ENCODE results near the gene PTPRG.
"Not testable (repeated sequence)": the region's sequence is repeated elsewhere in the genome, so short reads cannot be mapped to it uniquely, and the experiment has no call there.

The PTPRG gene

DNA sequence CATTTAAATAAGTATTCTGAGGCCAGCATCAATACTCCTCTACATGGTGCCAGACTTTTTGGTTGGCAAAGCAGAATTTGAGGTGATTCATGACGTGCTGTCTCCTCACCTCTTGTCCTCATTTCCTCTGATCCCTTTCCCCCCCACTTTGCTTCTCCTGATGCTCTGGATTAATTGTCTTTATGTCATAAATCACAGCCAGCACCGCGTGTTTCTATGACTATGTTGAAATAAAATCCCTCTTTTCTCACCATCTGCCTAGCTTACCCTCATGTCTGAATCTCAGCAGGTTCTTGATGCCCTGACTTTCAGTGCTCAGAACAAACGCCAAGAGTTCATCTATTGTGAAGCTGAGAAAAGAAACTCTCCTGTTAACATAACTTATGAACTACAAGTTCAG is 19.7 kb upstream of the PTPRG start:
- no peak for DNase-seq (ENCODE audit: low spot score)
- H3K4me3 ChIP-seq, result no peak overlapping the region
- TF ChIP-seq, protein P1, sequence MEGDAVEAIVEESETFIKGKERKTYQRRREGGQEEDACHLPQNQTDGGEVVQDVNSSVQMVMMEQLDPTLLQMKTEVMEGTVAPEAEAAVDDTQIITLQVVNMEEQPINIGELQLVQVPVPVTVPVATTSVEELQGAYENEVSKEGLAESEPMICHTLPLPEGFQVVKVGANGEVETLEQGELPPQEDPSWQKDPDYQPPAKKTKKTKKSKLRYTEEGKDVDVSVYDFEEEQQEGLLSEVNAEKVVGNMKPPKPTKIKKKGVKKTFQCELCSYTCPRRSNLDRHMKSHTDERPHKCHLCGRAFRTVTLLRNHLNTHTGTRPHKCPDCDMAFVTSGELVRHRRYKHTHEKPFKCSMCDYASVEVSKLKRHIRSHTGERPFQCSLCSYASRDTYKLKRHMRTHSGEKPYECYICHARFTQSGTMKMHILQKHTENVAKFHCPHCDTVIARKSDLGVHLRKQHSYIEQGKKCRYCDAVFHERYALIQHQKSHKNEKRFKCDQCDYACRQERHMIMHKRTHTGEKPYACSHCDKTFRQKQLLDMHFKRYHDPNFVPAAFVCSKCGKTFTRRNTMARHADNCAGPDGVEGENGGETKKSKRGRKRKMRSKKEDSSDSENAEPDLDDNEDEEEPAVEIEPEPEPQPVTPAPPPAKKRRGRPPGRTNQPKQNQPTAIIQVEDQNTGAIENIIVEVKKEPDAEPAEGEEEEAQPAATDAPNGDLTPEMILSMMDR (IDR thresholded peaks at IDR 0.05), result no peak
- no peak overlapping the region for H3K27ac ChIP-seq

DNA sequence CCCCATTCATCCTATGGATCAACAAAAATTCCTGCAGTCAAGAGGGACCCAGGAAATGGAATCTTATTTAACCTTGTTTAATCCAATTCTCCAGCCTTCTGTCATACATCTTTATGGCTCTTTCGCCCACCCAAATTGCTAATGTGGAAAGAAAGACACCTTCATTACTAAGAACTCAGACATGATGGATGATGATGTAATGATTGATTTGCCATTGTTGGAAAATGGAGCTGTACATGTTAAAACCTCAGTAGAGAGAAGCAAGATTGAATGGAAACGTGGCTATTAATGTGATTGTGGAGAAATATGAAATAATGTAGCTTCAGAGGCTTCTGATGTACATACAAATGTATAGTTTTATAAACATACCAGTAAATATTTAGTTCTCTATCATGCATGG is 15.7 kb upstream of the PTPRG start:
- no peak overlapping the region for H3K4me3 ChIP-seq
- no peak overlapping the region for H3K27ac ChIP-seq
- DNase-seq (ENCODE audit: low spot score), result no peak
- TF ChIP-seq, protein P1 (IDR thresholded peaks at IDR 0.05), result no peak

DNA sequence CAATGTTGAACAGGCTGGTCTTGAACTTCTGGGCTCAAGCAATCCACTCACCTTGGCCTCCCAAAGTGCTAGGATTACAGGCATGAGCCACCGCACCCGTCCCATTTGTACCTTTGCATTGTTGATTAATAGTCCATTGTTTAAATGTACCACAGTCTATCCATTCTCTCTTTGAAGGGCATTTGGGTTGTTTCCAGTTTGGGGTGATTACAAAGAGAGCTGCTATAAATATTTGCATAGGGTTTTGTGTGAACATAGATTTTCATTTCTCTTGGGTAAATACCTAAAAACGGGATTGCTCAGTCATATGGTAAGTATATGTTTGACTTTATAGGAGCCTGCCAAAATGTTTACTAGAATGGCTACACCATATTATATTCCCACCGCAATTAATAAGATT is 13.7 kb upstream of the PTPRG start:
- H3K4me3 ChIP-seq, result no peak overlapping the region
- TF ChIP-seq, protein P1 (IDR thresholded peaks at IDR 0.05), result no peak
- H3K27ac ChIP-seq, result no peak overlapping the region
- DNase-seq (ENCODE audit: low spot score), result no peak

DNA sequence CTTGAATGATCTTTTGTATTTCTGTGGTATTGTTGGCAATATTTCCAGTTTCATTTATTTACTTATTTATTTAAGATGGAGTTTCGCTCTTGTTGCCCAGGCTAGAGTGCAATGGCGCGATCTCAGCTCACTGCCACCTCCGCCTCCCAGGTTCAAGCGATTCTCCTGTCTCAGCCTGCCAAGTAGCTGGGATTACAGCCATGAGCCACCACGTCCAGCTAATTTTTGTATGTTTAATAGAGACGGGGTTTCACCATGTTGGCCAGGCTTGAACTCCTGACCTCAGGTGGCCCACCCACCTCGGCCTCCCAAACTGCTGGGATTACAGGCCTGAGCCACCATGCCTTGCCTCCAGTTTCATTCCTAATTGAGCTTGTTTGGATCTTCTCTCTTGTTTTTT is 8.7 kb upstream of the PTPRG start:
- not testable (repeated sequence) for DNase-seq (ENCODE audit: low spot score); H3K27ac ChIP-seq; H3K4me3 ChIP-seq

DNA sequence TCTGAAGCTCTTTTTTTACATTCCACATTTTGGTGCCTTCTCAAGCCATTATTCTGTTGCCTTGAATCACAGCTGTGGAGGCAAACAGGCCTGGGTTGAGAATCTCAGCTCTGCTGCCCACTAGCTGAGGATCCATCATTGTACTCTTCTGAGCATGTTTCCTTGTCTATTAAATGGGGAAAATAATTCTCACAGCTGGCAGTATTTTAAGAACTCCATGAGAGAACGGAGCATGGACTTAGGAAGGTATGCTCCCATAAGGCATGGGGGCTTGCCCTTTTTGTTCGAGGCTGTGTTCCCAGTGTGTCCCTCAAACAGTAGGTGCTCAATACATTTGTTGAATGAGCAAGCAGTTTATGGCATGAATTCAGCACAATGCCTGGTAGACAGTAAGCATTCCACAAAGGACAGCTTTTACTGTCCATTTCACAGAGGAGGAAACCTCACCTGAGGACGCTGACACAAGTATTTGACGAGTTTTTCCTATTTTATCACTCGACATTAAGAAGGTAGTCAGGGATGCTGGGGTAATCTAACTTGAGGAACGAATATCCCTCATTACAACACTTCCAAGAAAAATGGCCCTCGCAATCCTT is 2.1 kb upstream of the PTPRG start:
- H3K27ac ChIP-seq, result peak overlapping the region; percentile 92 to 94

DNA sequence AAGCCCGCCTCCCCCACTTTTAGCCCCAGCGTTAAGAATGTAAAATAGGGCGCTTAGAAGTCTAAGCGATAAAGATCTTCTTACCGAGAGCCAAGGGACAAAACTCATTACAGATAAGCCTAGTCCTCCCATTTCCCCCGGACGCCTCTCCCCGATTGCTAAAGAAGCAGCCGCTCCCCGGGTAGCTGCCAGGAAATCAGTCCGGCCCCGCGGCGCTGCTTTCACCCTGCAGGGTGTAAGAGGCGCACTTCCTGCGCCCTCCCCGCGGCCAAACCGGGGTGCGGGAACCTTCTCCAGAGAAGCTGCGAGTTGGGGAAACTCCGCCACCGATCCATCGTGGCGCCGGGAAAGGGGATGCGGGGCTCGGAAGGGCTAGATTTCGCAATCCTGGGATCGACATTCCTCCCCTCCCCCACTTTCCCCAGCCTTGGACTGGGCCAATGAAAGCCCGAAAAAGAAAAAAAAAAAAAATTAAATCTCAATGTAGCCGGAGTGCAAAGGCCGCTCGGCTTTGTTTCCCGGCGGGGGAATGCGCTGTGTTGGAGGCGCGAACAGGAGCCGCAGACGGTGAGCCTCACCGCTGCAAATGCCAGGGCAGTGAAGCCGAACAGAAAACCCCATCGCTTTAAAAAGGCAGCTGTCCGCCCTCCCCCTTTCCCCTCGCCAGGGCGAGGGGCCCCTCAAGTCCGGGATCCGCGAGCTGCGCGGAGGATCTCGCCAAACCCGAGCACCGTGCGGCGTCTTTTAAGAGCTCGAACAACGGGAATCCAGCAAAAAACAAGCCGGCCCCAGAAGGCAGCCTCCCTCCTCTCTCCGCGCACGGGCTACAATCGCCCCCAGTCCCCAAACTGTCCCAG is 626 bp upstream of the PTPRG start:
- TF ChIP-seq, protein P1 (IDR thresholded peaks at IDR 0.05), result no peak

More for the DNA sequence above, 2.1 kb upstream of the PTPRG start:
- peak overlapping the region; percentile 91 for H3K4me3 ChIP-seq
- DNase-seq (ENCODE audit: low spot score), result no peak
- TF ChIP-seq, protein P1 (IDR thresholded peaks at IDR 0.05), result no peak

DNA sequence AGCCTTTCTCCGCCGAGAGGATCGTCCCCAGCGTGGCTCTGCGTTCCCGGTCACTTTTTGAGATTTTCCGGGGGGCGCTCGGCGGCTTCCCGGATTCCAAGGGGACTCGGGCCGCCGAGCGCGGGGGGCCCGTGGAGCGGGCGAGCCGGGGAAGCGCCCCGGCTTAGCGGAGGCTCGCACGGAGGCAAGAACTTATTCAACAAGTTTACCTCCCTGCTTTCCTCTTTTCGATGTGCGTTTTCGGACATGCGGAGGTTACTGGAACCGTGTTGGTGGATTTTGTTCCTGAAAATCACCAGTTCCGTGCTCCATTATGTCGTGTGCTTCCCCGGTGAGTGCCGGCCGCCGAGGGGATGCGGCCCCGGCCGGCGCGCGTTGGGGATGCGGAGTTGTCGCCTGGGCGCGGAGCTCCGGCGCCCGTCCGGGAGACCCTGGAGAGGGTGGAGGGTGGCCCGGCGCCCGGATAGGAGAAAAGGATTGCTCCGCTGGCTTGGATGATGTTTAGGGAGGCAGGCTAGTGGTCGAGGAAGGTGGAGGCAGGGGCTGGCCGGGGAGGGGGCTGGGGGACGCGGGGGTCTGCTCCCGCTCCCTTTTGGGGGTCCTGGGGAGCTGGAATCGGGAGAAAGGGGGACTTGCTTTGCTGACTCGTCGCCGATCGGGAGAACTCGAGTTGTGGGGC is 810 bp downstream of the PTPRG start:
- Histone ChIP-seq H3K27ac (peak overlapping the region; percentile 92 to 94), H3K4me3 (peak overlapping the region; percentile 91)
- TF ChIP-seq, protein P1 (IDR thresholded peaks at IDR 0.05), result no peak
- no peak for DNase-seq (ENCODE audit: low spot score)

More for the DNA sequence above, 626 bp upstream of the PTPRG start:
- peak; percentile 89 for DNase-seq (ENCODE audit: low spot score)
- Histone ChIP-seq H3K27ac (peak overlapping the region; percentile 92 to 94), H3K4me3 (peak overlapping the region; percentile 91)

Measured in coronary artery (tissue), 2 donors.